ENCODE measurements around the gene ELOVL3. TPM values are rescaled to one million over a fixed set of nuclear protein-coding genes. Genes with fewer than 3 reads are reported as not detected.

The ELOVL3 gene
- total RNA-seq, 2 donors from 2014 or later, result 0.39 TPM; not detected in 1

DNA sequence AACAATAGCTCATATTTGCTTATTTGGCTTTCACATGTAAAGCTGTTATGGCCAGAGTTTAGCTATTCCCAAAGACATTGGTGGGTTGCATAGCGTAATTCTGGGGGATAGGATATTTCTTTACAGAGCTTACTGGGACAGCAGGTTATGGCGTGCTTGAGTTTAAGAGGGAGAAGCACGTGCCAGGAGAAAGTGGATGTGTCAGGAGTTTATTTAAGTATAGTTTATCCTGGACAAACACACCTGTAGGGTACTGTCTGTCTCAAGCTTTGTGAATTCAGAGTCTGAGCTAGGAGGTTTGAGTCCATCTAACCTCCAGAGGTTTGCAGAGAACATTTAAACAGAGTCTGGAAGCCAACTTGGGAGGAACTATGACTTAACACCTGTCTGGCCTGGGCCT is 40.6 kb downstream of the ELOVL3 start:
- Histone ChIP-seq H3K27ac (no peak overlapping the region), H3K27me3 (no peaks in the 10 kb centered on the region)
- no peak for DNase-seq (ENCODE audit: low spot score)

DNA sequence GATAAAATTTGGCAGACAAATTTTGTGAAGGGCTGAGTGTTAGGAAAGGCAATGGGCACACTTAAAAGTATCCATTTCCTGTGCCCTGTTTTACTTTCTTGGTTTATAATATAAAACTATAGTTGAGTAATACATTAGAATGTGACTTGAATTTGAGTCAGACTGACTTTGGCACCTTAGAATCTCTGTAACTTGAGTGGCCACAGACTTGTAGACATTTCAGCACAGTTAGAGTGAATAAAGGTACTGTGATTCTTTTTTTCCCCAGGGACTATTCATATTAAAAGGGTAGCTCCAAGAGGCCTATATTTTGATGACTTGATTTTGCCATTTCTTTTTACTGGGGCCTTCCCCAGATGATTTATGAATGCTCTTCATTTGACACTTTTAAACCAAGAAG is 41.6 kb downstream of the ELOVL3 start:
- DNase-seq (ENCODE audit: low spot score), result no peak
- no peaks in the 10 kb centered on the region for H3K9me3 ChIP-seq
- no peak overlapping the region for H3K4me3 ChIP-seq
- H3K36me3 ChIP-seq, result no peaks in the 10 kb centered on the region
- H3K27me3 ChIP-seq, result no peaks in the 10 kb centered on the region
- TF ChIP-seq, protein P1, sequence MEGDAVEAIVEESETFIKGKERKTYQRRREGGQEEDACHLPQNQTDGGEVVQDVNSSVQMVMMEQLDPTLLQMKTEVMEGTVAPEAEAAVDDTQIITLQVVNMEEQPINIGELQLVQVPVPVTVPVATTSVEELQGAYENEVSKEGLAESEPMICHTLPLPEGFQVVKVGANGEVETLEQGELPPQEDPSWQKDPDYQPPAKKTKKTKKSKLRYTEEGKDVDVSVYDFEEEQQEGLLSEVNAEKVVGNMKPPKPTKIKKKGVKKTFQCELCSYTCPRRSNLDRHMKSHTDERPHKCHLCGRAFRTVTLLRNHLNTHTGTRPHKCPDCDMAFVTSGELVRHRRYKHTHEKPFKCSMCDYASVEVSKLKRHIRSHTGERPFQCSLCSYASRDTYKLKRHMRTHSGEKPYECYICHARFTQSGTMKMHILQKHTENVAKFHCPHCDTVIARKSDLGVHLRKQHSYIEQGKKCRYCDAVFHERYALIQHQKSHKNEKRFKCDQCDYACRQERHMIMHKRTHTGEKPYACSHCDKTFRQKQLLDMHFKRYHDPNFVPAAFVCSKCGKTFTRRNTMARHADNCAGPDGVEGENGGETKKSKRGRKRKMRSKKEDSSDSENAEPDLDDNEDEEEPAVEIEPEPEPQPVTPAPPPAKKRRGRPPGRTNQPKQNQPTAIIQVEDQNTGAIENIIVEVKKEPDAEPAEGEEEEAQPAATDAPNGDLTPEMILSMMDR (IDR thresholded peaks at IDR 0.05), result no peak
- no peak overlapping the region for H3K27ac ChIP-seq
- H3K4me1 ChIP-seq, result peaks cover 0 to 29% of the 10 kb centered on the region in 2 donors

More for the DNA sequence above, 40.6 kb downstream of the ELOVL3 start:
- peaks cover 0 to 36% of the 10 kb centered on the region in 2 donors for H3K4me1 ChIP-seq
- H3K9me3 ChIP-seq, result no peaks in the 10 kb centered on the region
- no peak overlapping the region for H3K4me3 ChIP-seq
- peaks cover 6% of the 10 kb centered on the region for H3K36me3 ChIP-seq
- TF ChIP-seq, protein P1 (IDR thresholded peaks at IDR 0.05), result no peak

DNA sequence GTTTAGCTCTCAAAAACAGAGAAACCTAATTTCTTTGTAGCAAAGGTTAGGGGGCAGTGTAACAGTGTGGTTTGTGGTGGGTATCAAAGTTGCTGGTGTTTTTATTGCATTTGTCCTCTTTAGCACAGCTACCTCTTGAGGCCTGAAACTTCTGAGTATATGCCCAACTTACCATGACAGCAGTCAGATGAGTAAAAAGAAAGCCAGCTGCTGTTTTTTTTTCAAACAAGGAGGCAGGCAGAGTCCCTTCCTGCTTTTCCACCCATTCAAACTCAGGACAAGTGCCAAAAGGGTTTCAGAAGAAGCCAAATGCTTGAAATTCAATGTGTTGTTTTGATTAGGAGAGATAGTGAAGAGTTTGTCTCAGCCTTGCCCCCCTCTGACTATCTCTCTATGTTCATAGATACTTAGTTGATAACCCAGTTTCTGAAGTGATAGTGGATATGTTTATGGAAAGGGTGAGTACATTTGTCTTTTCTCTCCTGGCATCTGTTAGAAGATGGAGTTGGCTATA is 42.3 kb downstream of the ELOVL3 start:
- H3K36me3 ChIP-seq, result no peaks in the 10 kb centered on the region
- peaks cover 0 to 24% of the 10 kb centered on the region in 2 donors for H3K4me1 ChIP-seq
- H3K4me3 ChIP-seq, result no peak overlapping the region
- no peaks in the 10 kb centered on the region for H3K27me3 ChIP-seq
- H3K9me3 ChIP-seq, result no peaks in the 10 kb centered on the region
- no peak for DNase-seq (ENCODE audit: low spot score)
- no peak overlapping the region for H3K27ac ChIP-seq
- TF ChIP-seq, protein P1 (IDR thresholded peaks at IDR 0.05), result no peak

DNA sequence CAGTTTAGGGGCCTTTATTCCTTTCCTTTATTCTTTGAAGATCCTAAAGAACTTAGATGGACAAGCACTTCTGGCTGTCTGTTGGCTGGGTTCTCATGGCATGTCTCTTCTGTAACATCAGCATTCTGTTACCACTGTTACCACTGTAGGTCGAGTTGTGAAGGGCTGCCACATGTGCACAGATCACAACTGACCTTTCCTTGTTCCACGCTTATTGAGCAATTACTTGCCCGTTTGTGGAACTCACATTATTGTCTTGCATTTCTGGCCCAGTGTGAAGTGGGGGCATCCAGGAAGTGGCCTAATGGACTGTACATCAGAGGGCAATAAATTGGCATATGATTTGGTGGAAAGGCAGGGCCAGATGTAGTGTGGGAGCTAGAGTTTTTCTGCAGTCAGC is 42.9 kb downstream of the ELOVL3 start:
- Histone ChIP-seq H3K27me3 (no peaks in the 10 kb centered on the region), H3K9me3 (no peaks in the 10 kb centered on the region), H3K27ac (no peak overlapping the region), H3K4me1 (peaks cover 0 to 30% of the 10 kb centered on the region in 2 donors), H3K4me3 (no peak overlapping the region), H3K36me3 (no peaks in the 10 kb centered on the region)
- TF ChIP-seq, protein P1 (IDR thresholded peaks at IDR 0.05), result no peak
- no peak for DNase-seq (ENCODE audit: low spot score)

DNA sequence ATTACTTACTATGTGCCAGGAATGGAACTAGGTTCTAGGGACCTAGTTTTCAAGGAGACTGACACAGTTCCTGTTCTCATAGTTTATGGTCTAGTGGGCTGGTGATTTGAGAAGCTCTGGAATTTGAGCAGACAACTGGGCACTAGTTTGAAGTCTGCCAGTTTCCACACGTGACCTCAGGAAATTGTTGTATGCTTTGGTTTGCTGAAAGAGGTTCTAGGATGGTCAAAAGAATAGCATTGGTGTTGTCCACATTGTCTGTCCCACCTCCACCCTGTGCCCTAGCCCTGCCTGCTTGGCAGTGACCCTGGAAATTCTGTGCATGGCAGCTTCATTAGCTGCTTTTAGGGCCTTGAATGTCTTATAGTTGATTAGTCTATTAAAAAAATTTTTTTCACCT is 48.0 kb downstream of the ELOVL3 start:
- Histone ChIP-seq H3K4me3 (no peak overlapping the region), H3K4me1 (peaks cover 0 to 21% of the 10 kb centered on the region in 2 donors), H3K27me3 (no peaks in the 10 kb centered on the region), H3K36me3 (peaks cover 7% of the 10 kb centered on the region), H3K9me3 (no peaks in the 10 kb centered on the region), H3K27ac (no peak overlapping the region)
- TF ChIP-seq, protein P1 (IDR thresholded peaks at IDR 0.05), result no peak
- DNase-seq (ENCODE audit: low spot score), result no peak

DNA sequence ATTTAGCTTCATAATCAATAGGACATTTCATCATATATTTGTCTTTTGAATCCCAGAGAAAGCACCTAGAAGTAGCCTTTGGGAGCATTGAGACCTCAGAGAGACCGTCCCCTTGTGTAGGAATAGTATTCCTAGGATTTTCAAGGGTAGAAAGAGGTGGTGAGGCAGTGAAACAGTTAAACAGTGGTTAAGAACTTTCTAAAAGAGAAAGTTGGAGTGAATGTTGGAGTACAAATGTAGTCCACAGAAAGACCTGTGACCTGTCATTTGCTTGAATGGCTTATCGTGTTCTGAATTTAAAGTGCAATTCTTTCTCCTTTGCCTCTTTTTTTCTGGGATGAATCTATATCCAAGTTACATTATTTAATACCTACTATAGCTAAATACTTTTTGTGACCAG is 49.2 kb downstream of the ELOVL3 start:
- H3K4me1 ChIP-seq, result peaks cover 0 to 27% of the 10 kb centered on the region in 2 donors

More for the DNA sequence above, 49.2 kb downstream of the ELOVL3 start:
- H3K36me3 ChIP-seq, result peaks cover 7% of the 10 kb centered on the region
- TF ChIP-seq, protein P1 (IDR thresholded peaks at IDR 0.05), result no peak
- no peaks in the 10 kb centered on the region for H3K9me3 ChIP-seq
- no peak overlapping the region for H3K27ac ChIP-seq
- H3K4me3 ChIP-seq, result no peak overlapping the region
- DNase-seq (ENCODE audit: low spot score), result no peak
- no peaks in the 10 kb centered on the region for H3K27me3 ChIP-seq
